ENCODE data around the gene ADGRG1.

The ADGRG1 gene

GRCh38 chr16:57622361-57623250 lies 5.8 kb upstream of the ADGRG1 start:
- no peaks in the 10 kb centered on the region for H3K9me3 Mint-ChIP-seq
- ATAC-seq (no peak), DNase-seq (no peak)
- H3K27ac Mint-ChIP-seq: no peak overlapping the region
- H3K4me1 Mint-ChIP-seq: peaks cover 3% of the 10 kb centered on the region
- H3K4me3 Mint-ChIP-seq: no peak overlapping the region
- H3K27me3 Mint-ChIP-seq: no peaks in the 10 kb centered on the region
- H3K36me3 Mint-ChIP-seq (ENCODE audit: low read depth): no peaks in the 10 kb centered on the region

DNA sequence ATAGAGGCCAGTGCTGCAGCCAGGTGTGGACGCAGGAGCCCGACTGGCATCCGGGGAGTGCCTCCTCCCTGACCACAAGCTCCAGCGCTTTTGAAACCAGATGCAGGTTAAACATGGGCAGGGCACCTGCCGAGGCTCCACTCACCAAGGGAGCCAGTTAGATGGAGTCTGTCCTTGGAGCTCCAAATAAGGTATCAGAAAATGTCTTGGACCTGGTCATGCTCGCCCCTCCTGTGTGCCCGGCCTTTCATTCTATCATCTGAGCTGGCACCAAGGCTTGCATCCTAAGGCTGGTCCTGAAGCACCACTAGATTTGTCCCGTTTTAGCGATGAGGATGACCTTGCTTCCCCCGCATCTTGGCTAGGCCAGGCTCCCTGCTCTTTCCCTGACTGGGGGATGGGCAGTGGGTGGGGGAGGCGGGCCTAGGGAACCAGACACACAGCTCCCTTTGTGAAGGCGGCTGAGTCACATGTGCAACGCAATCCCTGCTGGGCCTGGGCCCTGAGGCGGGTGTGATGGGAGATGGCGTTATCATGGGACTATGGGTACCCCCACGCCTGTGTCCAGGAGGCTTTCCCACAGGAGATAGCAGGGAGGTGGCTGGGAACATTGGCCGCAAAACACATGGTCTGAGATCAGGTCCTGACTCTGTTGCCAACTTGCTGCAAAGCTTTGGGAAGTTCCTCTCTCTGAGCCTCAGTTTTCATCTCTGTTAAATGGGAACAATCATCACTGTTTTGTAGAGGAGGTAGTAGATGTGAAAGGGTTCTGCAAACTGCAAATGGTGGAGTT lies 5.0 kb upstream of the ADGRG1 start:
- no peaks in the 10 kb centered on the region for H3K36me3 Mint-ChIP-seq (ENCODE audit: low read depth)
- no peak for ATAC-seq
- H3K27ac Mint-ChIP-seq: no peak overlapping the region

DNA sequence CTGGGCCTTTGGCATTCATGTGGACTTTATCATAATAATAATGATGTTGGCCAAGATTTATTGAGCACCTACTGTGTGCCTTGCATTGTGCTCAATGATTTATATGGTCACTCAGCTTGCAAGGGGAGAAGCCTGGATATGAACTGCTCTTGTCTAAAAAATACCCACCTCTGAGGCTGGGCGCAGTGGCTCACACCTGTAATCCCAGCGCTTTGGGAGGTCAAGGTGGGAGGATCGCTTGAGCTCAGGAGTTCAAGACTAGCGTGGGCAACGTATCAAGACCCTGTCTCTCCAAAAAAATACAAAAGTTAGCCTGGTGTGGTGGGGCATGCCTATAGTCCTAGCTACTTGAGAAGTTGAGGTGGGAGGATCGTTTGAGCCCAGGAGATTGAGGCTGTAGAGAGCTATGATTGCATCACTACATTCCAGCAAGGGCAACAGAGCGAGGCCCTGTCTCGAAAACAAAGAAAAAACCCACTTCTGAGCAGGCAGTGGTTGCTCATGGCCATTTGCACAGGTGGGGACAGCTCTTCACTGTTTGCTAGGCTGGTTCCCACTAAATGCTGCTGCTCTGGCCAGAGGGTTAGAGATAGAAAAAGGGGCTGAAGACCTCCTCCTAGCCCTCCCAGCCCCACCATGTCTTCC lies 4.3 kb upstream of the ADGRG1 start:
- H3K4me3 Mint-ChIP-seq: no peak overlapping the region
- H3K9me3 Mint-ChIP-seq: no peaks in the 10 kb centered on the region
- H3K4me1 Mint-ChIP-seq: peaks cover 12% of the 10 kb centered on the region
- peaks cover 6% of the 10 kb centered on the region for H3K27me3 Mint-ChIP-seq
- DNase-seq (no peak), ATAC-seq (no peak)
- H3K36me3 Mint-ChIP-seq (ENCODE audit: low read depth): no peaks in the 10 kb centered on the region
- H3K27ac Mint-ChIP-seq: no peak overlapping the region

More for the DNA sequence above, 5.0 kb upstream of the ADGRG1 start:
- Mint-ChIP-seq H3K4me3 (no peak overlapping the region), H3K9me3 (no peaks in the 10 kb centered on the region), H3K4me1 (peaks cover 5% of the 10 kb centered on the region), H3K27me3 (no peaks in the 10 kb centered on the region)
- no peak for DNase-seq

- no peak overlapping the region for H3K4me3 Mint-ChIP-seq
- peaks cover 8% of the 10 kb centered on the region for H3K27me3 Mint-ChIP-seq
- no peaks in the 10 kb centered on the region for H3K9me3 Mint-ChIP-seq
- H3K36me3 Mint-ChIP-seq (ENCODE audit: low read depth): no peaks in the 10 kb centered on the region
- DNase-seq: no peak
- no peak overlapping the region for H3K27ac Mint-ChIP-seq
- peaks cover 13% of the 10 kb centered on the region for H3K4me1 Mint-ChIP-seq
- ATAC-seq: no peak
Observed at GRCh38 chr16:57624806-57625500, 3.5 kb upstream of the ADGRG1 start.

DNA sequence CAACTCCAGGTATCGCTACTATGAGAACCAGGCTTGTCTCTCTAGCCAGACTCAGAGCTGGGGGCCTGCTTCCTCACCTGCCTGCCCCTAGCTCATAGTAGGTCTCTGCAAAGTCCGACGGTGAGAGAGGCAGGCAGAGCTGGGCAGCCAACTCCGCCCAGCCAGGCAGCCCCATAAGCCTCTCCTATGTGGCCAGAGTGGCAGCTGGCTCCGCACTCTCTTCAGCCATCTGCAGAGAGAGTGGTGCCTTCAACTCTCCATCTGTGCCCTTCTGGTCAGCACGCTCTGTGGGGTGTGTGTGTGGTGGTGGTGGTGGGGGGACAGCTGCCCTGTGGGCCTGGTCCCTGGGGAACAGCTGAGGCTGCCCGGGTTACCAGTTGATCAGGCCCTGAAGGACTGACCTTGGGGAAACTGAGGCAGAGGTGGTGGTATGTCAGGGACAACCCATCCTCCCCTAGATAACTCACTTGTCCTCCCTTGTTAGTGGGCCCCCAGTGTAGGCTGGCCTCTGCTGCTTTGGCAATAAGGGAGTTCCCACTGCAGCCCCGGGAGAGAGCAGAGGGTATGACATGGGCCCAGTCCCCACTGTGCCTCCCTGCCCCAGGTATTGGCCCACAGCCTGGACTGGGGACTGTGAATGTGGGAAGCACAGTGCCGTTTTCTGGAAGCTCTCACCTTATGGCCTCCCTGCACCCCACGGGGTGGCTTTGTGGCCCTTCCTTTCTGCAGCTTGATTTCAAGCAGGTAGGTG lies 1.8 kb upstream of the ADGRG1 start:
- Mint-ChIP-seq H3K4me3 (no peak overlapping the region), H3K9me3 (no peaks in the 10 kb centered on the region), H3K36me3 (ENCODE audit: low read depth) (no peaks in the 10 kb centered on the region), H3K4me1 (peaks cover 13% of the 10 kb centered on the region), H3K27me3 (peaks cover 13% of the 10 kb centered on the region), H3K27ac (no peak overlapping the region)
- ATAC-seq (no peak), DNase-seq (no peak)

DNA sequence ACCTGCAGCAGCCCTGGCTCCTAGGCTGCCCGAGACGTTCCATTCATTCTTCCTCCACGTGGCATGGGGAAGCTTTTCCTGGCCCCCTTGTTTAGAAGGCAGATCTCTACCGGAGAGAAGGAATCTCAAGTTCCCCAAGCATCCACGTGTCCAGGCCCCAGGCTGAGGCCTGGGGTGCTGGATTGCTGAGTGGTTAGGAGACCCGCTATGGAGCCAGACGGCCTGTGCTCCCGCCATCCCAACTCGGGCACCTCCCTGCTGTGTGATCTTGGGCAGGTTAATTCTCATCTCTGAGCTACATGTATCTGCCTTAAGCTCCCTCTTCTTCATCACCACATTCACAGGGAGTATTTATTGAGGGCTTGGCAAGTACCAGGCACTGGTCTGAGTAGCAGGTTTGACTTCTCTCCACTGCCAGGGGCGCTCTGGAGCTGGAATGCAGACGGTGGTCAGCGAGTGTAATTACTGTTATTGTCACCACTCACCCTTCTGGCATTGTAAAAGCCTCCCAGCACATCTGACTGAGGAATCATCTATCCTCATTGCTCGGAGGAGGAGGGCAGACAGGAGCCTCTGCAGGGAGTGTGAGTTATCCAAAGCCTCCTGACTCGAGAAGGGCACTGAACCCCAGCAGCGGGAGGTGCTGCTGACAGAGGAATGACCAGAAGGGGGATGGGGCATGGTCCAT lies 1.1 kb upstream of the ADGRG1 start:
- Mint-ChIP-seq H3K27ac (no peak overlapping the region), H3K36me3 (ENCODE audit: low read depth) (no peaks in the 10 kb centered on the region), H3K9me3 (no peaks in the 10 kb centered on the region), H3K4me1 (peaks cover 13% of the 10 kb centered on the region), H3K27me3 (peaks cover 13% of the 10 kb centered on the region), H3K4me3 (no peak overlapping the region)
- ATAC-seq: no peak
- DNase-seq: no peak

GRCh38 chr16:57628783-57629293 lies 408 bp downstream of the ADGRG1 start:
- ATAC-seq (no peak), DNase-seq (no peak)
- Mint-ChIP-seq H3K27ac (no peak overlapping the region), H3K36me3 (ENCODE audit: low read depth) (no peaks in the 10 kb centered on the region), H3K9me3 (no peaks in the 10 kb centered on the region), H3K4me3 (peak overlapping the region; percentile 33), H3K4me1 (peaks cover 13% of the 10 kb centered on the region), H3K27me3 (peaks cover 13% of the 10 kb centered on the region)

- H3K4me1 Mint-ChIP-seq: peaks cover 13% of the 10 kb centered on the region
- no peak overlapping the region for H3K4me3 Mint-ChIP-seq
- ATAC-seq: no peak
- H3K27ac Mint-ChIP-seq: peak overlapping the region; percentile 29
- H3K27me3 Mint-ChIP-seq: peaks cover 13% of the 10 kb centered on the region
- no peaks in the 10 kb centered on the region for H3K36me3 Mint-ChIP-seq (ENCODE audit: low read depth)
- no peak for DNase-seq
- no peaks in the 10 kb centered on the region for H3K9me3 Mint-ChIP-seq
Observed at GRCh38 chr16:57629516-57630406, 1.3 kb downstream of the ADGRG1 start.

- DNase-seq: no peak
- peaks cover 13% of the 10 kb centered on the region for H3K27me3 Mint-ChIP-seq
Observed at GRCh38 chr16:57630407-57630797, 2.0 kb downstream of the ADGRG1 start.

DNA sequence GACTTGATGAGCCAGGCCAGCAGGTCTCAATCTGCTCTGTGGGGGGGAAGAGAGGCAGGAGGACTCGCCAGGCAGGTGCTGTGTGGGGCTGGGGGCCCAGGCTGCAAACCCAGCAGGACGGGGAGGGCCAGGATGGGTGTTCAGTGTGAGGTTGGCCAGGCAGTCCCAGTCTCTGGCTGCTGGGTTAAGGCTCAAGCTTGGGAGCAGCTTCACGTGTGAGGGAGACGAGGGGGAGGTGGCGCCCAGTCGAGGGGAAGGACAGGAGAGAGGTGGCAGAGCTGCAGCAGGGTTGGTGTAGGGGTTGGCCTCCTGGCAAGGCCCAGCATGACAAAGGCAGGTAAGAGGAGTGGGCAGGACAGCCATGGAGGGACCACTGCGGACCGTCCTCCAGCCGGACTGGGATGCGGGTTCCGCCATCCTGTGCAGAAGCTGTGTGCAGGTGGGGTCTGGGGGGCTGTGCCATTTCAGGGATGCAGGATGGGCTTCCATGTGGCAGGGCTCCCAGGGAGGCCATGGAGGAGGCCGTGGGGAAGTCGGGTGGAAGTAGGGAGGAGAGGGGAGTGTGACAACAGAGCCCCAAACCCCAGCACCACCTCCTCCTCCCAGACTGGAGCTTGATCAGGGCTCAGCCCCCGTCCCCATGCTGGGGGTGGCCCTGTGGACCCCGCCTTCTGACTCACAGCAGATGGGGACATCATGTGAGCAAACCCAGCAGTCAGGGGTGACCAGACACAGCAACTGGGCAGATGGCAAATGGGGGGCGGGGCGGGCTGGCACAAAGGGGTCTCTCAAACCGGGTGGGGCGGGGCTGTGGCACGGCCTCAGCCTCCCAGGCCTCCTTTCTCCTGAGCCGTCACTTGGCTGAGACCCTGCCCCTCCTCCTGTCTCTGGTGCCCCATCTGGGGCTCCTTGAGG lies 2.8 kb downstream of the ADGRG1 start:
- no peaks in the 10 kb centered on the region for H3K36me3 Mint-ChIP-seq (ENCODE audit: low read depth)
- no peak overlapping the region for H3K27ac Mint-ChIP-seq
- H3K27me3 Mint-ChIP-seq: peaks cover 13% of the 10 kb centered on the region
- DNase-seq (no peak), ATAC-seq (no peak)
- no peak overlapping the region for H3K4me3 Mint-ChIP-seq
- peaks cover 13% of the 10 kb centered on the region for H3K4me1 Mint-ChIP-seq
- no peaks in the 10 kb centered on the region for H3K9me3 Mint-ChIP-seq

More at GRCh38 chr16:57630407-57630797, 2.0 kb downstream of the ADGRG1 start:
- H3K4me3 Mint-ChIP-seq: no peak overlapping the region
- H3K27ac Mint-ChIP-seq: peak overlapping the region; percentile 29
- ATAC-seq: no peak
- H3K9me3 Mint-ChIP-seq: no peaks in the 10 kb centered on the region
- H3K4me1 Mint-ChIP-seq: peaks cover 13% of the 10 kb centered on the region
- H3K36me3 Mint-ChIP-seq (ENCODE audit: low read depth): no peaks in the 10 kb centered on the region

DNA sequence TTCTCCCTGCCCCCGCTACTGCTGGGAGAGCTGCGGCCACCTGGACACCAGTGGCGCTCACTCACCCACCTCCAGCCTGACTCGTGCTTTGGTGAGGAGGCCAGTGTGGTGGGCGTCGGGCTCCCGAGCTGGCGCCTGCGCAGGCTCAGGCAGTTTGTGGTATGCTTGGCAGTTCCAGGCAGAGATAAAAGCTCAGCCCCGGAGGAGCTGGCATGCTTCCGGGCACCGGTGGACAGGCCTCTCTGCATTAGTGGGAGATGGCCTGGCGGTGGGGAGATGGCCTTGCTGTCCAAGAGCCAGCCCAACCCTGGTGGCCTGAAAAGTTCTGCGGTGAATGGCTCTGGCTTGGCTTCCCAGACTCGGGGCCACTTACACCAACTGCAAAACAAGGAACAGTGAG lies 4.1 kb downstream of the ADGRG1 start:
- peaks cover 13% of the 10 kb centered on the region for H3K4me1 Mint-ChIP-seq
- H3K36me3 Mint-ChIP-seq (ENCODE audit: low read depth): no peaks in the 10 kb centered on the region
- DNase-seq: no peak
- no peak for ATAC-seq
- H3K9me3 Mint-ChIP-seq: no peaks in the 10 kb centered on the region
- H3K27me3 Mint-ChIP-seq: peaks cover 22% of the 10 kb centered on the region
- H3K4me3 Mint-ChIP-seq: no peak overlapping the region
- no peak overlapping the region for H3K27ac Mint-ChIP-seq
